HCT116 (cell line): ENCODE results near the gene ARHGAP21. TPM values are rescaled to one million over a fixed set of nuclear protein-coding genes. Genes with fewer than 3 reads are reported as not detected.

Experiments used
- ATAC-seq: fragments of 200-7000 bp; cut with Tn5 transposase; 2 replicates; pipeline ENCODE4 v1.9.1; 2020; ENCODE audit warnings: mild to moderate bottlenecking, moderate library complexity
- BruUV-seq: library from RNA; stranded (reverse); fragments of 400-500 nt; replicated peaks from 2 replicates; lab custom pipeline; 2021; lab: Mats Ljungman, UMichigan
- CTCF ChIA-PET: fragments of 300-600 bp; sonication (Branson Sonifier 250); formaldehyde crosslinking; loops from one replicate; lab custom pipeline; 2021; ENCODE audit warnings: antibody characterized with exemption; lab: Charles Lee
- POLR2A ChIA-PET: fragments of 300-600, 350-600 bp; sonication (Branson Sonifier 250); formaldehyde crosslinking; loops from one replicate; lab custom pipeline; 2021; ENCODE audit warnings: antibody characterized with exemption; lab: Charles Lee
- RAD21 ChIA-PET, 2 experiments: fragments of 300-600 bp; sonication (Branson Sonifier 250); formaldehyde crosslinking; loops; one replicate each; lab custom pipeline; 2023; ENCODE audit warnings: low total read pairs in 2 of 2; ENCODE audit not compliant: uncharacterized antibody in 2 of 2, unreplicated experiment in 2 of 2, low non-redundant PET in 1 of 2; lab: Charles Lee
- DNase-seq: peaks from one replicate; pipeline ENCODE4 v3.0.0-alpha.2; 2010; ENCODE audit warnings: low read depth, low spot score
- H2AFZ ChIP-seq: fragments of 200-600 bp; shearing (Covaris generic), sonication (generic); 2 replicates; pipeline ENCODE4 v1.6.1; 2017; ENCODE audit warnings: low read depth, mixed run types, mixed read lengths, antibody characterized with exemption, low read length; ENCODE audit not compliant: poor library complexity, severe bottlenecking
- H3K27ac ChIP-seq: 2 replicates; pipeline ENCODE4 v1.5.1; 2012; ENCODE audit warnings: low read depth, low read length
- H3K27me3 ChIP-seq: fragments of 200-600 bp; sonication (generic); 2 replicates; pipeline ENCODE4 v1.6.1; 2016; ENCODE audit warnings: mixed run types, low read length, mixed read lengths; ENCODE audit not compliant: insufficient read depth
- H3K36me3 ChIP-seq, 2 experiments: fragments of 200-500 bp in 1 of 2; fragments of 200-600 bp in 1 of 2; sonication (Bioruptor generic) in 1 of 2; sonication (generic) in 1 of 2; 2 replicates each; pipeline versions ENCODE4 v1.5.1 to v1.6.1; 2014 to 2016; ENCODE audit warnings: low read length in 2 of 2, inconsistent platforms in 1 of 2, mixed read lengths in 1 of 2, mixed run types in 1 of 2; ENCODE audit not compliant: insufficient read depth in 2 of 2, control insufficient read depth in 1 of 2
- H3K4me1 ChIP-seq, 2 experiments: fragments of 200-600 bp in 1 of 2; sonication (generic) in 1 of 2; 2 replicates each; pipeline versions ENCODE4 v1.5.1 to v1.6.1; 2012 to 2017; ENCODE audit warnings: low read length in 2 of 2, inconsistent platforms in 1 of 2, mild to moderate bottlenecking in 1 of 2, mixed read lengths in 1 of 2, mixed run types in 1 of 2, moderate library complexity in 1 of 2; ENCODE audit not compliant: insufficient read depth in 2 of 2, control insufficient read depth in 1 of 2
- H3K4me2 ChIP-seq: fragments of 200-600 bp; sonication (generic); 2 replicates; pipeline ENCODE4 v1.6.1; 2017; ENCODE audit warnings: mixed run types, low read length, mixed read lengths
- H3K4me3 ChIP-seq, 2 experiments: fragments of 200-600 bp in 1 of 2; sonication (generic) in 1 of 2; replicated peaks in 1 of 2; 2 replicates each; pipeline ENCODE4 v1.5.1; 2011 to 2016; ENCODE audit warnings: low read length in 2 of 2, control low read depth in 1 of 2, low read depth in 1 of 2, mild to moderate bottlenecking in 1 of 2, mixed read lengths in 1 of 2, mixed run types in 1 of 2
- H3K79me2 ChIP-seq: fragments of 200-600 bp; sonication (generic); 2 replicates; pipeline ENCODE4 v1.6.1; 2017; ENCODE audit warnings: mild to moderate bottlenecking, mixed run types, low read length, moderate library complexity, mixed read lengths; ENCODE audit not compliant: insufficient read depth
- H3K9ac ChIP-seq: fragments of 200-600 bp; sonication (generic); 2 replicates; pipeline ENCODE4 v1.6.1; 2016; ENCODE audit warnings: low read length, mixed read lengths
- H3K9me2 ChIP-seq: fragments of 200-600 bp; sonication (generic), shearing (Covaris generic); 2 replicates; pipeline ENCODE4 v1.6.1; 2017; ENCODE audit warnings: mixed run types, mild to moderate bottlenecking, moderate library complexity; ENCODE audit not compliant: insufficient read depth
- H3K9me3 ChIP-seq, 2 experiments: fragments of 200-500 bp in 1 of 2; fragments of 200-600 bp in 1 of 2; sonication (Bioruptor generic) in 1 of 2; sonication (generic) in 1 of 2; 2 replicates each; pipeline ENCODE4 v1.6.1; 2014 to 2017; ENCODE audit warnings: low read length in 2 of 2, mixed read lengths in 2 of 2, inconsistent platforms in 1 of 2, low read depth in 1 of 2, mild to moderate bottlenecking in 1 of 2, mixed run types in 1 of 2, moderate library complexity in 1 of 2; ENCODE audit not compliant: control insufficient read depth in 1 of 2, insufficient read depth in 1 of 2
- H4K20me1 ChIP-seq: fragments of 200-600 bp; sonication (generic), shearing (Covaris generic); 2 replicates; pipeline ENCODE4 v1.6.1; 2017; ENCODE audit warnings: mixed run types, mild to moderate bottlenecking, moderate library complexity; ENCODE audit not compliant: insufficient read depth
- CEBPB ChIP-seq: IDR thresholded peaks from 2 replicates; pipeline ENCODE4 v1.6.1; 2012; ENCODE audit warnings: low read depth
- EGR1 ChIP-seq: IDR thresholded peaks from 2 replicates; pipeline ENCODE4 v1.6.1; 2012; ENCODE audit warnings: low read depth
- ELF1 ChIP-seq: IDR thresholded peaks from 2 replicates; pipeline ENCODE4 v1.6.1; 2012; ENCODE audit warnings: low read depth, borderline replicate concordance
- FOSL1 ChIP-seq: IDR thresholded peaks from 2 replicates; pipeline ENCODE4 v1.6.1; 2012; ENCODE audit warnings: low read depth
- POLR2A ChIP-seq: IDR thresholded peaks from 2 replicates; pipeline ENCODE4 v1.7.0; 2011; ENCODE audit warnings: borderline replicate concordance; ENCODE audit not compliant: insufficient read depth, insufficient read length; ENCODE audit errors: extremely low read depth
- POLR2AphosphoS5 ChIP-seq: IDR thresholded peaks from 2 replicates; pipeline ENCODE4 v1.6.1; 2011; ENCODE audit warnings: mild to moderate bottlenecking, low read depth, low read length, moderate library complexity
- RAD21 ChIP-seq: IDR thresholded peaks from 2 replicates; pipeline ENCODE4 v1.6.1; 2012; ENCODE audit warnings: low read depth, mild to moderate bottlenecking
- SP1 ChIP-seq: IDR thresholded peaks from 2 replicates; pipeline ENCODE4 v1.6.1; 2012; ENCODE audit warnings: low read depth
- SRF ChIP-seq: IDR thresholded peaks from 2 replicates; pipeline ENCODE4 v1.6.1; 2012; ENCODE audit warnings: low read depth
- TCF7L2 ChIP-seq: IDR thresholded peaks from 2 replicates; pipeline ENCODE4 v1.7.0; 2011; ENCODE audit warnings: borderline replicate concordance, inconsistent platforms; ENCODE audit not compliant: insufficient read depth, insufficient read length; ENCODE audit errors: extremely low read depth
- ZFX ChIP-seq: fragments of 450-650 bp; IDR thresholded peaks from 2 replicates; pipeline ENCODE4 v1.6.1; 2017
- intact Hi-C: fragments of 100-400 bp; cut with micrococcal nuclease; formaldehyde crosslinking; loops from 2 replicates; pipeline ENCODE4 v1.10.0; 2022
- total RNA-seq: library from RNA; stranded (reverse); gene quantifications from one replicate; pipeline ENCODE4 v1.2.1, GENCODE V29; 2021; ENCODE audit not compliant: unreplicated experiment
- TF ChIP-seq, protein P1 (sequence below): IDR thresholded peaks from 2 replicates; pipeline ENCODE4 v1.6.1; 2012; ENCODE audit warnings: low read depth
- TF ChIP-seq, protein P2 (sequence below): IDR thresholded peaks from 2 replicates; pipeline ENCODE4 v1.6.1; 2011; ENCODE audit warnings: mild to moderate bottlenecking, low read length, moderate library complexity; ENCODE audit not compliant: insufficient replicate concordance; ENCODE audit errors: extremely low read depth
- TF ChIP-seq, protein P3 (sequence below), 3 experiments: fragments of 200-600 bp in 1 of 3; sonication (generic) in 1 of 3; IDR thresholded peaks in 2 of 3; conservative IDR thresholded peaks in 1 of 3; 2 replicates each; pipeline ENCODE4 v1.5.1; 2012 to 2017; ENCODE audit warnings: low read depth in 2 of 3, low read length in 2 of 3, antibody characterized with exemption in 1 of 3, borderline replicate concordance in 1 of 3, control low read depth in 1 of 3, mild to moderate bottlenecking in 1 of 3, mixed read lengths in 1 of 3, mixed run types in 1 of 3, moderate library complexity in 1 of 3; ENCODE audit not compliant: insufficient read depth in 1 of 3

Gene ARHGAP21
- total RNA-seq, 1 experiment from 2014 or later = 47.7 TPM

DNA sequence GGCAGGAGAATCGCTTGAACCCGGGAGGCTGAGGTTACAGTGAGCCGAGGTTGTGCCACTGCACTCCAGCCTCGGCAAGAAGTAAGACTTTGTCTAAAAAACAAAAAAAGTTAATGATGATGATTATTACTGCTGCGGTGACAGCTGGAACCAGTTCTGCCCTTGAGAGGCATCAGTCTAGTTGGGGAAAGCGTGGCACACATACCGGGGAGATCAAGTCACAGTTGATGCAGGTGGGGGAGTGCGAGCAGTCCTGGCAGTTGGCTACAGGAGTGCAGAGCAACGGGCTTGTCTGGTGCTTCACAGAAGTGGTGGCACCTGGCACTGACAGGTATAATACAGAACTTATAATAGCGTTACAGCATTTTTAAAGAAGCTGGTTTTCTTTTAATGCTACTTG lies 173.0 kb downstream of the ARHGAP21 start:
- ChIA-PET RAD21 (no interaction called here), CTCF (no interaction called here), POLR2A (no interaction called here)
- no TSS peak for BruUV-seq
- Histone ChIP-seq H4K20me1 (no peaks in the 10 kb centered on the region), H3K4me2 (no peak overlapping the region), H3K4me3 (no peak overlapping the region), H3K9ac (no peak overlapping the region), H3K36me3 (no peaks in the 10 kb centered on the region), H3K9me2 (no peaks in the 10 kb centered on the region), H3K27ac (no peak overlapping the region), H3K9me3 (no peaks in the 10 kb centered on the region), H3K4me1 (peaks cover 4 to 17% of the 10 kb centered on the region in 2 experiments; a peak in 3 of 4 replicates), H2AFZ (no peak overlapping the region), H3K27me3 (no peaks in the 10 kb centered on the region), H3K79me2 (no peaks in the 10 kb centered on the region)
- ATAC-seq = no peak
- TF ChIP-seq SRF = no peak
- no peak for TF ChIP-seq SP1
- TF ChIP-seq ELF1 = no peak
- TF ChIP-seq, protein P1, sequence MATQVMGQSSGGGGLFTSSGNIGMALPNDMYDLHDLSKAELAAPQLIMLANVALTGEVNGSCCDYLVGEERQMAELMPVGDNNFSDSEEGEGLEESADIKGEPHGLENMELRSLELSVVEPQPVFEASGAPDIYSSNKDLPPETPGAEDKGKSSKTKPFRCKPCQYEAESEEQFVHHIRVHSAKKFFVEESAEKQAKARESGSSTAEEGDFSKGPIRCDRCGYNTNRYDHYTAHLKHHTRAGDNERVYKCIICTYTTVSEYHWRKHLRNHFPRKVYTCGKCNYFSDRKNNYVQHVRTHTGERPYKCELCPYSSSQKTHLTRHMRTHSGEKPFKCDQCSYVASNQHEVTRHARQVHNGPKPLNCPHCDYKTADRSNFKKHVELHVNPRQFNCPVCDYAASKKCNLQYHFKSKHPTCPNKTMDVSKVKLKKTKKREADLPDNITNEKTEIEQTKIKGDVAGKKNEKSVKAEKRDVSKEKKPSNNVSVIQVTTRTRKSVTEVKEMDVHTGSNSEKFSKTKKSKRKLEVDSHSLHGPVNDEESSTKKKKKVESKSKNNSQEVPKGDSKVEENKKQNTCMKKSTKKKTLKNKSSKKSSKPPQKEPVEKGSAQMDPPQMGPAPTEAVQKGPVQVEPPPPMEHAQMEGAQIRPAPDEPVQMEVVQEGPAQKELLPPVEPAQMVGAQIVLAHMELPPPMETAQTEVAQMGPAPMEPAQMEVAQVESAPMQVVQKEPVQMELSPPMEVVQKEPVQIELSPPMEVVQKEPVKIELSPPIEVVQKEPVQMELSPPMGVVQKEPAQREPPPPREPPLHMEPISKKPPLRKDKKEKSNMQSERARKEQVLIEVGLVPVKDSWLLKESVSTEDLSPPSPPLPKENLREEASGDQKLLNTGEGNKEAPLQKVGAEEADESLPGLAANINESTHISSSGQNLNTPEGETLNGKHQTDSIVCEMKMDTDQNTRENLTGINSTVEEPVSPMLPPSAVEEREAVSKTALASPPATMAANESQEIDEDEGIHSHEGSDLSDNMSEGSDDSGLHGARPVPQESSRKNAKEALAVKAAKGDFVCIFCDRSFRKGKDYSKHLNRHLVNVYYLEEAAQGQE = no peak
- intact Hi-C loops = loop anchor here (10.0 kb wide), 1 partner anchor 1036 kb away; no protein-coding TSS in a partner anchor
- DNase-seq = no peak

DNA sequence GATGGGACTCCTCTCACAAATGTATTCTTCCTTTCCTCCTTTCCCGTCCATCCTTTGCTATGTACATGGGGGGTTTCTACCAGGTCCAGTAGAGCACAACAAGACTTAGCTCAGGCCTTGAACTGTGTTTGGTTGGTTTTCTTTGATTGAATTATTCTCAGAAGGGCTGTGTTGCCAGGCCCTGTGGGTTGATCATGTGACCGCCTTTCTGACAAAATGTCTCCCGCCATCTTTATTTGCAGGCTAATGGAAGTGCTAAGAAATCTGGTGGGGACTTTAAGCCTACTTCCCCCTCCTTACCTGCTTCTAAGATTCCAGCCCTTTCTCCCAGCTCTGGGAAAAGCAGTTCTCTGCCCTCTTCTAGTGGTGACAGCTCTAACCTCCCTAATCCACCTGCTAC lies 178.1 kb downstream of the ARHGAP21 start:
- ChIA-PET CTCF (no interaction called here), POLR2A (no interaction called here), RAD21 (no interaction called here)
- Histone ChIP-seq H3K9ac (no peak overlapping the region), H3K4me2 (no peak overlapping the region), H3K4me3 (no peak overlapping the region), H2AFZ (no peak overlapping the region), H3K27me3 (no peaks in the 10 kb centered on the region), H3K9me2 (no peaks in the 10 kb centered on the region), H3K9me3 (no peaks in the 10 kb centered on the region), H3K4me1 (no peaks in the 10 kb centered on the region), H3K79me2 (no peaks in the 10 kb centered on the region), H3K27ac (no peak overlapping the region), H4K20me1 (no peaks in the 10 kb centered on the region), H3K36me3 (no peaks in the 10 kb centered on the region)
- BruUV-seq = no TSS peak
- intact Hi-C loops = no loop called here
- DNase-seq (no peak), ATAC-seq (no peak)
- TF ChIP-seq CEBPB (no peak), SP1 (no peak), EGR1 (no peak), ZFX (no peak), RAD21 (no peak), SRF (no peak), TCF7L2 (no peak), POLR2AphosphoS5 (no peak), POLR2A (no peak), ELF1 (no peak), FOSL1 (no peak)
- TF ChIP-seq, protein P2, sequence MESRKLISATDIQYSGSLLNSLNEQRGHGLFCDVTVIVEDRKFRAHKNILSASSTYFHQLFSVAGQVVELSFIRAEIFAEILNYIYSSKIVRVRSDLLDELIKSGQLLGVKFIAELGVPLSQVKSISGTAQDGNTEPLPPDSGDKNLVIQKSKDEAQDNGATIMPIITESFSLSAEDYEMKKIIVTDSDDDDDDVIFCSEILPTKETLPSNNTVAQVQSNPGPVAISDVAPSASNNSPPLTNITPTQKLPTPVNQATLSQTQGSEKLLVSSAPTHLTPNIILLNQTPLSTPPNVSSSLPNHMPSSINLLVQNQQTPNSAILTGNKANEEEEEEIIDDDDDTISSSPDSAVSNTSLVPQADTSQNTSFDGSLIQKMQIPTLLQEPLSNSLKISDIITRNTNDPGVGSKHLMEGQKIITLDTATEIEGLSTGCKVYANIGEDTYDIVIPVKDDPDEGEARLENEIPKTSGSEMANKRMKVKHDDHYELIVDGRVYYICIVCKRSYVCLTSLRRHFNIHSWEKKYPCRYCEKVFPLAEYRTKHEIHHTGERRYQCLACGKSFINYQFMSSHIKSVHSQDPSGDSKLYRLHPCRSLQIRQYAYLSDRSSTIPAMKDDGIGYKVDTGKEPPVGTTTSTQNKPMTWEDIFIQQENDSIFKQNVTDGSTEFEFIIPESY = no peak
- TF ChIP-seq, protein P3, sequence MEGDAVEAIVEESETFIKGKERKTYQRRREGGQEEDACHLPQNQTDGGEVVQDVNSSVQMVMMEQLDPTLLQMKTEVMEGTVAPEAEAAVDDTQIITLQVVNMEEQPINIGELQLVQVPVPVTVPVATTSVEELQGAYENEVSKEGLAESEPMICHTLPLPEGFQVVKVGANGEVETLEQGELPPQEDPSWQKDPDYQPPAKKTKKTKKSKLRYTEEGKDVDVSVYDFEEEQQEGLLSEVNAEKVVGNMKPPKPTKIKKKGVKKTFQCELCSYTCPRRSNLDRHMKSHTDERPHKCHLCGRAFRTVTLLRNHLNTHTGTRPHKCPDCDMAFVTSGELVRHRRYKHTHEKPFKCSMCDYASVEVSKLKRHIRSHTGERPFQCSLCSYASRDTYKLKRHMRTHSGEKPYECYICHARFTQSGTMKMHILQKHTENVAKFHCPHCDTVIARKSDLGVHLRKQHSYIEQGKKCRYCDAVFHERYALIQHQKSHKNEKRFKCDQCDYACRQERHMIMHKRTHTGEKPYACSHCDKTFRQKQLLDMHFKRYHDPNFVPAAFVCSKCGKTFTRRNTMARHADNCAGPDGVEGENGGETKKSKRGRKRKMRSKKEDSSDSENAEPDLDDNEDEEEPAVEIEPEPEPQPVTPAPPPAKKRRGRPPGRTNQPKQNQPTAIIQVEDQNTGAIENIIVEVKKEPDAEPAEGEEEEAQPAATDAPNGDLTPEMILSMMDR (IDR thresholded peaks at IDR 0.05 in 2 of 3, conservative IDR thresholded peaks at IDR 0.05 in 1 of 3; ENCODE audit: borderline replicate concordance in 1 of 3, insufficient read depth in 1 of 3, low read depth in 2 of 3, low read length in 2 of 3) = no peak
